ENCODE data around the gene PHKG2.

DNA sequence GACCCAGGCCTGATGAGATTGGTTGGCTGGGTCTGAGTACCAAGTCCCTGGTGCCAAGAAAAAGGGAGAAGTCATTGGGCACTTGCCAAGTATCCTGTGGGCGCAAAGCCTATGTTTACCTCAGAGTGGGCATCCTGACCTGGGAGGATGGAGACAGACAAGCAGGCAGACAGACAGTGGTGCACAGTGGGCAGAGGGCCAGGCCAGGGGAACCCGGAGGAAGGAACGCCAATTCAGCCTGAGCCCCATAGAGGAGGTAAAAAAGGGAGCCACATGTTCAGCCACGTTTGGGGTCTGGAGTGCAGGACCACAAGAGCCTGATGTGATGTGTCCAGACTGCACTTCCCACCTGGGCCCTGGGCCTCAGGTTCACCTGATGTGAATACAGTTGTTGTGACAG is 5.4 kb downstream of the PHKG2 start:
- TF ChIP-seq, protein P1, sequence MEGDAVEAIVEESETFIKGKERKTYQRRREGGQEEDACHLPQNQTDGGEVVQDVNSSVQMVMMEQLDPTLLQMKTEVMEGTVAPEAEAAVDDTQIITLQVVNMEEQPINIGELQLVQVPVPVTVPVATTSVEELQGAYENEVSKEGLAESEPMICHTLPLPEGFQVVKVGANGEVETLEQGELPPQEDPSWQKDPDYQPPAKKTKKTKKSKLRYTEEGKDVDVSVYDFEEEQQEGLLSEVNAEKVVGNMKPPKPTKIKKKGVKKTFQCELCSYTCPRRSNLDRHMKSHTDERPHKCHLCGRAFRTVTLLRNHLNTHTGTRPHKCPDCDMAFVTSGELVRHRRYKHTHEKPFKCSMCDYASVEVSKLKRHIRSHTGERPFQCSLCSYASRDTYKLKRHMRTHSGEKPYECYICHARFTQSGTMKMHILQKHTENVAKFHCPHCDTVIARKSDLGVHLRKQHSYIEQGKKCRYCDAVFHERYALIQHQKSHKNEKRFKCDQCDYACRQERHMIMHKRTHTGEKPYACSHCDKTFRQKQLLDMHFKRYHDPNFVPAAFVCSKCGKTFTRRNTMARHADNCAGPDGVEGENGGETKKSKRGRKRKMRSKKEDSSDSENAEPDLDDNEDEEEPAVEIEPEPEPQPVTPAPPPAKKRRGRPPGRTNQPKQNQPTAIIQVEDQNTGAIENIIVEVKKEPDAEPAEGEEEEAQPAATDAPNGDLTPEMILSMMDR (IDR thresholded peaks at IDR 0.05): no peak
- TF ChIP-seq EP300 (IDR thresholded peaks at IDR 0.05) (no peak), NPAS2 (CRISPR knock-in tag; IDR thresholded peaks at IDR 0.05; ENCODE audit: borderline replicate concordance) (no peak), POLR2A (IDR thresholded peaks at IDR 0.05; ENCODE audit: low read length) (no peak), MAFK (IDR thresholded peaks at IDR 0.05; ENCODE audit: partially characterized antibody) (no peak), MYC (IDR thresholded peaks at IDR 0.05; ENCODE audit: borderline replicate concordance, low read length) (no peak), ESRRA (IDR thresholded peaks at IDR 0.05; ENCODE audit: borderline replicate concordance, low read length) (no peak), RARB (CRISPR knock-in tag; IDR thresholded peaks at IDR 0.05) (no peak), ZNF302 (CRISPR knock-in tag; IDR thresholded peaks at IDR 0.05) (no peak), BHLHE40 (IDR thresholded peaks at IDR 0.05; ENCODE audit: low read depth, low read length) (no peak)
- TF ChIP-seq, protein P2, sequence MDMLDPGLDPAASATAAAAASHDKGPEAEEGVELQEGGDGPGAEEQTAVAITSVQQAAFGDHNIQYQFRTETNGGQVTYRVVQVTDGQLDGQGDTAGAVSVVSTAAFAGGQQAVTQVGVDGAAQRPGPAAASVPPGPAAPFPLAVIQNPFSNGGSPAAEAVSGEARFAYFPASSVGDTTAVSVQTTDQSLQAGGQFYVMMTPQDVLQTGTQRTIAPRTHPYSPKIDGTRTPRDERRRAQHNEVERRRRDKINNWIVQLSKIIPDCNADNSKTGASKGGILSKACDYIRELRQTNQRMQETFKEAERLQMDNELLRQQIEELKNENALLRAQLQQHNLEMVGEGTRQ (IDR thresholded peaks at IDR 0.05): no peak
- TF ChIP-seq, protein P3, sequence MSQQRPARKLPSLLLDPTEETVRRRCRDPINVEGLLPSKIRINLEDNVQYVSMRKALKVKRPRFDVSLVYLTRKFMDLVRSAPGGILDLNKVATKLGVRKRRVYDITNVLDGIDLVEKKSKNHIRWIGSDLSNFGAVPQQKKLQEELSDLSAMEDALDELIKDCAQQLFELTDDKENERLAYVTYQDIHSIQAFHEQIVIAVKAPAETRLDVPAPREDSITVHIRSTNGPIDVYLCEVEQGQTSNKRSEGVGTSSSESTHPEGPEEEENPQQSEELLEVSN (IDR thresholded peaks at IDR 0.05; ENCODE audit: borderline replicate concordance, low read depth): no peak

All from A549 (cell line).